Muscle layer of duodenum (tissue), 2 donors: ENCODE measurements around the gene C16orf95.

Source experiments
- H3K27ac ChIP-seq: one replicate; pipeline ENCODE4 v1.7.0; 2013; ENCODE audit warnings: mild to moderate bottlenecking, low read length
- H3K27me3 ChIP-seq: one replicate; pipeline ENCODE4 v1.7.0; 2013; ENCODE audit warnings: low read depth, mild to moderate bottlenecking, control low read depth, low read length
- H3K36me3 ChIP-seq, 2 donors: one replicate each; pipeline ENCODE4 v1.7.0; 2013; ENCODE audit warnings: low read length in 2 of 2, control low read depth in 1 of 2, mild to moderate bottlenecking in 1 of 2; ENCODE audit not compliant: insufficient read depth in 2 of 2, control insufficient read depth in 1 of 2
- H3K4me1 ChIP-seq, 2 donors: one replicate each; pipeline ENCODE4 v1.7.0; 2013; ENCODE audit warnings: low read length in 2 of 2, mild to moderate bottlenecking in 2 of 2, control low read depth in 1 of 2, moderate library complexity in 1 of 2; ENCODE audit not compliant: insufficient read depth in 2 of 2, control insufficient read depth in 1 of 2
- H3K4me3 ChIP-seq, 2 donors: one replicate each; pipeline ENCODE4 v1.7.0; 2013; ENCODE audit warnings: low read length in 2 of 2, low read depth in 1 of 2, mild to moderate bottlenecking in 1 of 2
- H3K9me3 ChIP-seq, 2 donors: one replicate each; pipeline ENCODE4 v1.7.0; 2013; ENCODE audit warnings: low read length in 2 of 2, control low read depth in 1 of 2, mild to moderate bottlenecking in 1 of 2; ENCODE audit not compliant: control insufficient read depth in 1 of 2
- donor health status: healthy.

The C16orf95 gene

GRCh38 chr16:87295661-87296531, 21.3 kb downstream of the C16orf95 start:
- H3K27ac ChIP-seq = no peak overlapping the region
- H3K4me1 ChIP-seq = no peaks in the 10 kb centered on the region
- H3K9me3 ChIP-seq = no peaks in the 10 kb centered on the region
- H3K27me3 ChIP-seq = no peaks in the 10 kb centered on the region
- no peaks in the 10 kb centered on the region for H3K36me3 ChIP-seq
- H3K4me3 ChIP-seq = no peak overlapping the region

- Histone ChIP-seq H3K27ac (no peak overlapping the region), H3K4me1 (no peaks in the 10 kb centered on the region), H3K9me3 (no peaks in the 10 kb centered on the region), H3K36me3 (no peaks in the 10 kb centered on the region), H3K4me3 (no peak overlapping the region), H3K27me3 (no peaks in the 10 kb centered on the region)
Measured at GRCh38 chr16:87295259-87295658, 21.9 kb downstream of the C16orf95 start.

GRCh38 chr16:87293990-87294389, 23.2 kb downstream of the C16orf95 start:
- H3K4me1 ChIP-seq = no peaks in the 10 kb centered on the region
- H3K4me3 ChIP-seq = no peak overlapping the region
- H3K27ac ChIP-seq = no peak overlapping the region
- no peaks in the 10 kb centered on the region for H3K27me3 ChIP-seq
- H3K36me3 ChIP-seq = no peaks in the 10 kb centered on the region
- H3K9me3 ChIP-seq = no peaks in the 10 kb centered on the region

DNA sequence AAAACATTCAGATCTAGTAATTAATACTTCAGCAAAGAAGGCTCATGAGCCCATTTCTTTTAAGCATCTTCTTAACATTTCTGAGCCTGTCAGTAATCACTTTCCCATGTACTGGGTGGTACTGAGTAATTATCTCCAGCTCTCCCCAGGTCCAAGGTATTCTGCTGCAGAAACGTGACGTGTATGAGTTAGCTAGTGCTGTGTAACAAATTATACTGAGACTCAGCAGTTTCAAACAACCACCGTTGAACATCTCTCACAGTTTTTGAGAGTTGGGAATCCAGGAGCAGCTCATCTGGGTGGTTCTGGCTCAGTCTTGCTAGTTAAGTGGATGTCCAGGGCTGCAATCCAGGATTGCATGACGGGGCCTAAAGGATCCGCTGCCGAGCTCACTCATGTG, 25.2 kb downstream of the C16orf95 start:
- Histone ChIP-seq H3K9me3 (no peaks in the 10 kb centered on the region), H3K36me3 (no peaks in the 10 kb centered on the region), H3K27ac (no peak overlapping the region), H3K27me3 (no peaks in the 10 kb centered on the region), H3K4me3 (no peak overlapping the region), H3K4me1 (no peaks in the 10 kb centered on the region)

DNA sequence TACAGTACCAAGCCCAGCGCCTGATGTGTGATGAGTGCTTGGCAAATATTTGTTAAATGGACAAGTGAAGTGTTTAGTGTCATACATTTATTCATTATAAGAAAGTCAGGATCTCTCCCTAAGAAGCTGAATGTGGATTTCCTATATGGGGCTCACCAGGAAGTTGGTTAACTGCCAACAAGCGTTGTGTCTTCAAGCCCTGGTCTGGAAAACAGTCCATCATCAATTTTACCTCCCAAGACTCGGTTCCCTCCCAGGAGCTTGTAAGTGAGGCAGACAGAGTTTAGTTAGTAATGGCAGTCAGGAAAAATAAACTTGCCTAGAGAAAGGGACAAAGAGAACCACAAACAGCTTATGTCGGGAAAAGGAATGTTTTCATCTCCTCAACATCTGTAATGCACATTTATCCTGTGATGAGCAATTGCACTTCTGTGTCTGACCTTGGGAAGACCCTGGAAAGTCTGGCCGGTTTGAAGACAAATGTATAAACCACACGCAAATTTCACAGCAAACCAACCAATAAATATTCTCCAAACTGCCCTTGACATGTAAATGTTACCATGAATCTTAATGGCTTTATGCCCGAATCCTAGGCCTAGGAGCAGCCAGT, 28.3 kb downstream of the C16orf95 start:
- Histone ChIP-seq H3K9me3 (no peaks in the 10 kb centered on the region), H3K27me3 (no peaks in the 10 kb centered on the region), H3K36me3 (no peaks in the 10 kb centered on the region), H3K4me3 (no peak overlapping the region), H3K27ac (no peak overlapping the region), H3K4me1 (no peaks in the 10 kb centered on the region)

DNA sequence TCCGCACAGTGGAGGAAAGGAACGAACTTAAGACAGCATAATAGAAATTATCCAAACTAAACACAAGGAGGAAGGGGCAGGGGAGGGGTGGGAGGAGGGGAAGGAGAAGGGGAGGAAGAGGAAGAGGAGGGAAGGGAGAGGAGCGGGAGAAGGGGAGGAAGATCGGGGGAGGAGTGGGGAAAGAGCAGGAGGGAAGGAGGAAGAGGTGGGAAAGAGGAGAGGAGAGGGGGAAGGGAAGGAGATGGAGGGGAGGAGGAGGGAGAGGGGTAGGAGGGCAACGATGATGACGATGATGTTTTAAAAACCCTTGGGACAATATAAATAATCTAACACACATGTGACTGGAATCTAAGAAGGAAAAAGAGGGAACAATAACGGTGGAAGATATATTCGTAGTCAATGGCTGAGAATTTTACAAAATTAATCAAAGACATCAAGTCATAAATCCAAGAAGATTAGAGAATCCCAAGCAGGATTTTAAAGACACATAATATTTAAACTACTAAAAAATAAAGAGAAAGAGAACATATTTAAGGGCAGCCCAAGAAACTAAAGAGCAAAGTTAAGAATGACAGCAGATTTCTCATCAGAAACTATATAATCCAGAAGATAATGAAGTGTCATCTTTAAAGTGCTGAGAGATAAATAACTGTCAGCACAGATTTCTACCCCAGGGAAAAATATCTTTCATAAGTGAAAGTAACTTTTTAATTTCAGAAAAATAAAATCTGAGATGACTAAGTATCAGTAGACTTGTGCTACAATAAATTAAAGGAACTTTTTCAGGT, 30.2 kb downstream of the C16orf95 start:
- Histone ChIP-seq H3K4me1 (no peaks in the 10 kb centered on the region), H3K27me3 (no peaks in the 10 kb centered on the region)

GRCh38 chr16:87284183-87284582, 33.0 kb downstream of the C16orf95 start:
- Histone ChIP-seq H3K27me3 (no peaks in the 10 kb centered on the region), H3K36me3 (no peaks in the 10 kb centered on the region), H3K9me3 (no peaks in the 10 kb centered on the region), H3K27ac (no peak overlapping the region), H3K4me1 (no peaks in the 10 kb centered on the region), H3K4me3 (no peak overlapping the region)

More for the DNA sequence above, 30.2 kb downstream of the C16orf95 start:
- no peak overlapping the region for H3K27ac ChIP-seq
- no peak overlapping the region for H3K4me3 ChIP-seq
- H3K9me3 ChIP-seq = no peaks in the 10 kb centered on the region
- no peaks in the 10 kb centered on the region for H3K36me3 ChIP-seq

DNA sequence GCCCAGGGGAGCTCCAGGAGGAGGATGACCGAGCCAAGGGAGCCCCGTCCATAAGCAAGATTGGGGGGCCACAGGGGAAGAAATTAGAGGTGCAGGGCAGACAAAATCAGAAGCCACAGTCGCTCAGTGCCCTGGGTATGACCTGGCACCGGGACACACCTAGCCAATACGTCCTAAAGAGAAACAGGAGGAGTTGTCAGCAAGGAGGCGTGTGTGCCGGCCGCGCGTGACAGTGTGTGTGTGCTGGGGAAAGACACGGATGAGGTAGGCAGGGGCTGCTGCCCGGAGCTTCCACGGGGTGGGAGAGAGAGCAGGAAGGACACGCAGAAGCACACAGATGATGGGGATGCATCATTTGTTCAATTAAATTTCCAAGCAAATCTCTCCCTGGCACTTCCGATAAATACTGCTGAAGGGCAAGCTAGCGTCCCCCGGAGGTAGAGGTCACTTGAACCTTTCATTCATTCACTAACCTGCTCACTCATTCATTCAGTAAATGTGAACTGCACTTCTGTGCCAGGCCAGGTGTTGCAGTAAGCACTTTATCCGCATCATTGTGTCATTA, 38.0 kb downstream of the C16orf95 start:
- Histone ChIP-seq H3K36me3 (no peaks in the 10 kb centered on the region), H3K4me1 (peaks cover 0 to 4% of the 10 kb centered on the region in 2 donors), H3K27me3 (no peaks in the 10 kb centered on the region), H3K9me3 (no peaks in the 10 kb centered on the region), H3K4me3 (no peak overlapping the region), H3K27ac (no peak overlapping the region)

DNA sequence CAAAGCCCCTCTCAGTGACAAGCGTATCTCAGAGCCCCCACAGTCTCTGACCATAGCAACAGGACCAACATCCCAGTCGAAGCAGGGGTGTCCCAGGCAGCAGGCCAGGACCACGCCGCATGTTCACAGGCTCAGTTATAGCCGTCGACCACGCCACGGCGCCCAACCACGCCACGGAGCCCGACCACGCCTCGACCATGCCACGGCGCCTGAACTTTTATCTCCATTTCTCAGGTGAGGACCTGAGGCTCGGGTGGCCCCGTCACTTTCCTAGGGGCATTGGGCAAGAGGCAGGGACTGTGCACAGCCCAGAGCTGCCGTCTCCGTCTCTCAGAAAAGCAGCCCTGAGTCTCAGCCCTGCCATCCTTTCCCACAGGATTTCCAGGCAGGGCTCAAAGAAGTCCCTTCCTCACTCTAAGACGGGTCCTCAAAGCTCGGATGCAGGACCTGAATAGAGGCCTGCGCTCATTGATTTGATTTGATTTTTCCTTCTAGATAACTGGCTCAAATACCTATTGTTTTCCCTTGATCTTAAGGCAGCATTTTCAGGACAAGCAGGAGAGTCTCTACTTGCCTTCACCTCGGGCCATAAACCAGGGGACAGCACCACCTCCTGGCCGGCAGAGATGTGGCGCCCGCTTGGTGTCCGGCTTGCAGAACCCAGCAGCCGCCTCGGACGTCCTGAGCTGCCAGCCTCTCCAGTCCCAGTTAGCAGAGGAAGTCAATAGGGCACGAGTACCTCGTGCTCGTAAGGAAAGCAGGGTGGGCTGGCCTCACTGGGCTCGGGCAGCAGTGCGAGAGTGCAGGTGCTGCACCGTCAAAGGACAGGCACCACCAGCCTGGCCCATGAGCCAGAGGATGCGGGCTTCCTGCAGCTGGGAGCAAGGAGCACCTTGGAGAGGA, 38.8 kb downstream of the C16orf95 start:
- Histone ChIP-seq H3K4me3 (no peak overlapping the region), H3K4me1 (peaks cover 0 to 4% of the 10 kb centered on the region in 2 donors), H3K9me3 (no peaks in the 10 kb centered on the region), H3K36me3 (no peaks in the 10 kb centered on the region), H3K27ac (no peak overlapping the region), H3K27me3 (no peaks in the 10 kb centered on the region)

DNA sequence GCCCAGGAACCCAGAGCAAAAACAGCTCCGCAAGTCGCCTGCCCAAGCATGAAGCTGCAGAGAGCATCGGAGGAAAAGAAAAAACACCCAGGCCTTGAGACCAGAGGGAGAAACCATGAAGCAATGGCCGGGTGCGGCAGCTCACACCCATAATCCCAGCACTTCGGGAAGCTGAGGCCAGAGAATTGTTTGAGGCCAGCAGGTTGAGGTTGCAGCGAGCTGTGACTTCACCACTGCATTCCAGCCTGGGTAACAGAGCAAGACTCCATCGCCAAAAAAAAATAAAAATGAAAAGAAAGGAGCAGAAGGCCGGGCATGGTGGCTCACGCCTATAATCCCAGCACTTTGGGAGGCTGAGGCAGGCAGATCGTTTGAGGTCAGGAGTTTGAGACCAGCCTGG, 40.3 kb downstream of the C16orf95 start:
- Histone ChIP-seq H3K9me3 (no peaks in the 10 kb centered on the region), H3K27me3 (no peaks in the 10 kb centered on the region), H3K27ac (no peak overlapping the region), H3K4me1 (peaks cover 0 to 4% of the 10 kb centered on the region in 2 donors), H3K4me3 (no peak overlapping the region), H3K36me3 (no peaks in the 10 kb centered on the region)
